H1 (cell line): ENCODE measurements around the gene PTMA. TPM values are rescaled to one million over a fixed set of nuclear protein-coding genes. Genes with fewer than 3 reads are reported as not detected.
A peak's percentile ranks its signal among the peaks of the same experiment; 100 is the strongest.

Experiments used
- CTCF ChIA-PET: fragments of 300-600 bp; sonication (Branson Sonifier 250); formaldehyde crosslinking; loops from one replicate; lab custom pipeline; 2021; ENCODE audit not compliant: partially characterized antibody; lab: Charles Lee
- POLR2A ChIA-PET: fragments of 300-600 bp; sonication (Branson Sonifier 250); formaldehyde crosslinking; loops from one replicate; lab custom pipeline; 2021; ENCODE audit warnings: inconsistent platforms; ENCODE audit not compliant: partially characterized antibody; lab: Charles Lee
- DNase-seq, 2 experiments: peaks; one replicate each; pipeline versions ENCODE4 v3.0.0 to v3.0.0-alpha.2; 2010 to 2022; ENCODE audit warnings: low spot score in 2 of 2, low read depth in 1 of 2, mixed read lengths in 1 of 2
- FAIRE-seq: peaks from 2 replicates; lab custom pipeline; 2011; peaks lifted over from hg19 to GRCh38; lab: Jason Lieb, UNC
- H2AFZ ChIP-seq: 2 replicates; pipeline ENCODE4 v1.8.1; 2012; ENCODE audit warnings: low read length, inconsistent platforms
- H2AK5ac ChIP-seq: 2 replicates; pipeline ENCODE4 v1.6.1; 2013; ENCODE audit warnings: low read depth, low read length
- H2BK120ac ChIP-seq: replicated peaks from 2 replicates; pipeline ENCODE3; 2013; ENCODE audit warnings: low read depth, low read length, inconsistent platforms
- H2BK12ac ChIP-seq: 2 replicates; pipeline ENCODE4 v1.6.1; 2013; ENCODE audit warnings: low read depth, low read length
- H2BK15ac ChIP-seq: 2 replicates; pipeline ENCODE4 v1.6.1; 2013; ENCODE audit warnings: low read length
- H2BK20ac ChIP-seq: 2 replicates; pipeline ENCODE4 v1.6.1; 2013; ENCODE audit warnings: low read length
- H2BK5ac ChIP-seq: 2 replicates; pipeline ENCODE4 v1.6.1; 2013; ENCODE audit warnings: low read depth, low read length
- H3K14ac ChIP-seq: 2 replicates; pipeline ENCODE4 v1.6.1; 2013; ENCODE audit warnings: inconsistent platforms; ENCODE audit not compliant: insufficient read length
- H3K18ac ChIP-seq: 2 replicates; pipeline ENCODE4 v1.6.1; 2013; ENCODE audit warnings: low read length; ENCODE audit errors: extremely low read depth
- H3K23ac ChIP-seq: 2 replicates; pipeline ENCODE4 v1.6.1; 2013; ENCODE audit warnings: inconsistent platforms; ENCODE audit not compliant: insufficient read length
- H3K23me2 ChIP-seq: 2 replicates; pipeline ENCODE4 v1.6.1; 2013; ENCODE audit warnings: low read depth, low read length
- H3K27ac ChIP-seq: 2 replicates; pipeline ENCODE4 v1.6.1; 2011; ENCODE audit warnings: low read depth, low read length, inconsistent platforms
- H3K27me3 ChIP-seq, 4 experiments: replicated peaks in 1 of 4; 1 replicate in 1 of 4; 2 replicates in 3 of 4; pipeline versions ENCODE4 v1.6.1 to v1.8.1; 2011 to 2013; ENCODE audit warnings: low read length in 3 of 4, mild to moderate bottlenecking in 3 of 4, inconsistent platforms in 2 of 4, mixed read lengths in 2 of 4, moderate library complexity in 1 of 4; ENCODE audit not compliant: control insufficient read depth in 3 of 4, insufficient read depth in 3 of 4; ENCODE audit errors: extremely low read depth in 1 of 4
- H3K36me3 ChIP-seq, 4 experiments: 2 replicates each; pipeline versions ENCODE4 v1.6.1 to v1.8.1; 2011 to 2013; ENCODE audit warnings: mild to moderate bottlenecking in 4 of 4, low read length in 3 of 4, moderate library complexity in 2 of 4, control low read depth in 1 of 4, inconsistent platforms in 1 of 4; ENCODE audit not compliant: insufficient read depth in 4 of 4, control insufficient read depth in 2 of 4
- H3K4ac ChIP-seq: replicated peaks from 2 replicates; pipeline ENCODE3; 2013; ENCODE audit warnings: low read length, low read depth, mixed read lengths, inconsistent platforms; ENCODE audit not compliant: insufficient read length
- H3K4me1 ChIP-seq, 4 experiments: replicated peaks in 1 of 4; 1 replicate in 1 of 4; 2 replicates in 3 of 4; pipeline versions ENCODE4 v1.6.1 to v1.8.1; 2011 to 2013; ENCODE audit warnings: low read length in 3 of 4, inconsistent platforms in 2 of 4, mixed read lengths in 1 of 4; ENCODE audit not compliant: insufficient read depth in 4 of 4, control insufficient read depth in 3 of 4
- H3K4me2 ChIP-seq, 2 experiments: 2 replicates each; pipeline versions ENCODE4 v1.6.1 to v1.8.1; 2011 to 2013; ENCODE audit warnings: low read depth in 2 of 2, low read length in 2 of 2, control low read depth in 1 of 2, inconsistent platforms in 1 of 2, mild to moderate bottlenecking in 1 of 2; ENCODE audit not compliant: insufficient read depth in 1 of 2
- H3K4me3 ChIP-seq, 4 experiments: fragments of 200-600, 300-600 bp in 1 of 4; sonication (generic), shearing (Covaris generic), sonication (Bioruptor Twin) in 1 of 4; 2 replicates each; pipeline versions ENCODE4 v1.5.1 to v1.8.1; 2011 to 2016; ENCODE audit warnings: low read length in 4 of 4, low read depth in 3 of 4, control low read depth in 2 of 4, inconsistent platforms in 2 of 4, mild to moderate bottlenecking in 2 of 4, mixed read lengths in 1 of 4, moderate library complexity in 1 of 4; ENCODE audit not compliant: insufficient read depth in 2 of 4; ENCODE audit errors: extremely low read depth in 1 of 4
- H3K56ac ChIP-seq: replicated peaks from 2 replicates; pipeline ENCODE3; 2013; ENCODE audit warnings: low read depth, mild to moderate bottlenecking, mixed read lengths, low read length, inconsistent platforms; ENCODE audit not compliant: insufficient read length
- H3K79me1 ChIP-seq: 2 replicates; pipeline ENCODE4 v1.6.1; 2013; ENCODE audit warnings: low read depth, low read length, control low read depth
- H3K79me2 ChIP-seq, 2 experiments: 2 replicates each; pipeline versions ENCODE4 v1.6.1 to v1.8.1; 2012 to 2013; ENCODE audit warnings: low read length in 2 of 2, mild to moderate bottlenecking in 2 of 2, inconsistent platforms in 1 of 2; ENCODE audit not compliant: insufficient read depth in 2 of 2, control insufficient read depth in 1 of 2
- H3K9ac ChIP-seq, 4 experiments: replicated peaks in 1 of 4; 1 replicate in 1 of 4; 2 replicates in 3 of 4; pipeline versions ENCODE4 v1.6.1 to v1.8.1; 2011 to 2013; ENCODE audit warnings: low read depth in 3 of 4, low read length in 3 of 4, control low read depth in 2 of 4, mild to moderate bottlenecking in 2 of 4, moderate library complexity in 2 of 4, inconsistent platforms in 1 of 4; ENCODE audit errors: extremely low read depth in 1 of 4
- H3K9me3 ChIP-seq, 2 experiments: 2 replicates each; pipeline versions ENCODE4 v1.6.1 to v1.8.1; 2012 to 2013; ENCODE audit warnings: mild to moderate bottlenecking in 2 of 2, moderate library complexity in 2 of 2, control low read depth in 1 of 2, inconsistent platforms in 1 of 2, low read depth in 1 of 2, low read length in 1 of 2, mixed read lengths in 1 of 2; ENCODE audit not compliant: insufficient read depth in 2 of 2
- H4K20me1 ChIP-seq, 2 experiments: replicated peaks in 1 of 2; 2 replicates each; pipeline versions ENCODE3 to v1.8.1; 2011 to 2013; ENCODE audit warnings: inconsistent platforms in 2 of 2, low read length in 2 of 2, mild to moderate bottlenecking in 1 of 2; ENCODE audit not compliant: insufficient read depth in 2 of 2, control insufficient read depth in 1 of 2
- H4K5ac ChIP-seq: 2 replicates; pipeline ENCODE4 v1.6.1; 2013; ENCODE audit warnings: low read length, low read depth, mixed read lengths, inconsistent platforms; ENCODE audit not compliant: insufficient read length
- H4K8ac ChIP-seq: 2 replicates; pipeline ENCODE4 v1.8.0; 2013; ENCODE audit warnings: mild to moderate bottlenecking, moderate library complexity, low read length, inconsistent platforms; ENCODE audit not compliant: insufficient read depth; ENCODE audit errors: extremely low read depth
- H4K91ac ChIP-seq: replicated peaks from 2 replicates; pipeline ENCODE3; 2013; ENCODE audit warnings: low read length, mixed read lengths, inconsistent platforms; ENCODE audit not compliant: insufficient read length
- CEBPB ChIP-seq: IDR thresholded peaks from 2 replicates; pipeline ENCODE4 v1.6.1; 2012; ENCODE audit warnings: low read depth, low read length
- CREB1 ChIP-seq: IDR thresholded peaks from 2 replicates; pipeline ENCODE4 v1.6.1; 2012; ENCODE audit warnings: inconsistent platforms
- CTBP2 ChIP-seq: IDR thresholded peaks from 2 replicates; pipeline ENCODE4 v1.7.0; 2011; ENCODE audit warnings: borderline replicate concordance, mild to moderate bottlenecking, moderate library complexity, mixed read lengths, low read length; ENCODE audit not compliant: insufficient read depth, insufficient read length
- POLR2A ChIP-seq, 2 experiments: IDR thresholded peaks; 1 replicate in 1 of 2; 2 replicates in 1 of 2; pipeline ENCODE4 v1.6.1; 2011; ENCODE audit warnings: low read depth in 2 of 2, low read length in 2 of 2, mild to moderate bottlenecking in 2 of 2; ENCODE audit errors: control extremely low read depth in 1 of 2
- SIX5 ChIP-seq: IDR thresholded peaks from 2 replicates; pipeline ENCODE4 v1.6.1; 2011; ENCODE audit warnings: mild to moderate bottlenecking, low read depth, low read length
- TAF1 ChIP-seq: IDR thresholded peaks from 2 replicates; pipeline ENCODE4 v1.6.1; 2011; ENCODE audit warnings: mild to moderate bottlenecking, low read depth, low read length
- whole genome bisulfite sequencing, 2 experiments: shearing (Covaris generic) in 1 of 2; methylation state at CpG; one replicate each; pipeline versions ENCODE4 v1.1.6 to v1.1.7; 2013 to 2015; ENCODE audit warnings: low lambda C conversion rate in 2 of 2, mixed read lengths in 2 of 2, inconsistent platforms in 1 of 2, low coverage in 1 of 2, missing lambda C conversion rate in 1 of 2; ENCODE audit not compliant: insufficient replicate concordance in 2 of 2, insufficient coverage in 1 of 2, insufficient read length in 1 of 2; ENCODE audit errors: extremely low coverage in 1 of 2, missing lambda C conversion rate in 1 of 2; 5-methylcytosine and 5-hydroxymethylcytosine counted together
- long read RNA-seq, 2 experiments: library from RNA in 1 of 2; library from capped mRNA in 1 of 2; stranded (forward); transcript quantifications; one replicate each; pipeline ENCODE4 v2.0.0, GENCODE V29; 2021; ENCODE audit warnings: inconsistent platforms in 1 of 2
- polyA minus RNA-seq, 3 experiments: library from RNA; depleted of rRNA, polyadenylated mRNA; stranded (reverse); fragments of >200 nt; gene quantifications; 1 replicate in 2 of 3; 2 replicates in 1 of 3; pipeline ENCODE4 v1.2.3, GENCODE V29; 2011
- polyA plus RNA-seq, 7 experiments: library from polyadenylated mRNA; depleted of rRNA in 3 of 7; stranded (reverse) in 5 of 7; unstranded in 2 of 7; fragments of >200 nt in 5 of 7; fragments of 200-250 nt in 2 of 7; gene quantifications; 1 replicate in 5 of 7; 2 replicates in 1 of 7; 4 replicates in 1 of 7; pipeline versions ENCODE4 v1.2.1 to v1.2.3, GENCODE V29; 2011 to 2013; ENCODE audit warnings: missing spikeins in 2 of 7, mixed read lengths in 2 of 7
- total RNA-seq: library from RNA; stranded (reverse); fragmentation: NEBNext Ultra II Directional; extraction: Animal tissue kit (Norgen Biotek cat#: 25700); gene quantifications from 2 replicates; pipeline ENCODE4 v1.2.1, GENCODE V29; 2021

Gene PTMA
- total RNA-seq (2,680 and 2,823 TPM in 2 replicates), polyA plus RNA-seq (2011; rRNA removed) (643 and 683 TPM in 2 replicates), polyA minus RNA-seq (2011; rRNA and poly(A)+ RNA removed) (94.7 and 121 TPM in 2 replicates)
- 2,462 TPM for polyA plus RNA-seq (2011; cell fraction: cytosol; rRNA removed)
- 898 TPM for polyA plus RNA-seq (2011; cell fraction: nucleus; rRNA removed)
- 2,061 to 2,998 TPM (median 2,419 TPM) in 4 replicates for polyA plus RNA-seq (2012, experiment 1 of 2)
- polyA plus RNA-seq (2012, experiment 2 of 2), result 1,442 TPM
- polyA plus RNA-seq (2013, experiment 1 of 2), result 4,157 TPM
- polyA plus RNA-seq (2013, experiment 2 of 2), result 3,985 TPM
- 755 TPM for polyA minus RNA-seq (2011; cell fraction: cytosol; rRNA and poly(A)+ RNA removed)
- 623 TPM for polyA minus RNA-seq (2011; cell fraction: nucleus; rRNA and poly(A)+ RNA removed)
- long read RNA-seq, experiment 1, transcript PTMA-201 (5 exons, 1,212 nt), result minor isoform, 16 of 2,692 reads
- long read RNA-seq, experiment 1, transcript PTMA-202 (5 exons, 1,221 nt), result major isoform, 124 of 2,692 reads
- long read RNA-seq, experiment 1, partial matches to known transcripts, result 2,509 of 2,692 reads
- long read RNA-seq, experiment 1, other reads (novel, unspliced or antisense), result 42 of 2,692 reads
- long read RNA-seq, experiment 2, transcript PTMA-202 (5 exons, 1,221 nt), result major isoform, 883 of 1,181 reads
- long read RNA-seq, experiment 2, transcript PTMA-201 (5 exons, 1,212 nt), result minor isoform, 92 of 1,181 reads
- long read RNA-seq, experiment 2, partial matches to known transcripts, result 185 of 1,181 reads
- long read RNA-seq, experiment 2, other reads (novel, unspliced or antisense), result 18 of 1,181 reads

- H3K4me1 ChIP-seq, result peaks cover 0 to 20% (median 11%) of the 10 kb centered on the region in 4 experiments; a peak in 6 of 7 replicates
- H3K4me2 ChIP-seq, result peak within 1 kb of the TSS; percentile 73 to 94
- H2BK15ac ChIP-seq, result peak within 1 kb of the TSS; percentile 98; the same call in 1 of the 2 replicates
- H4K5ac ChIP-seq, result peak within 1 kb of the TSS; percentile 93
- H3K27ac ChIP-seq, result peak within 1 kb of the TSS; percentile 99
- H3K9ac ChIP-seq, result peak within 1 kb of the TSS; percentile 98 to 100 (median 99)
- ChIA-PET POLR2A (interaction anchor here (0.6 to 22.8 kb wide), 29 partner anchors 7 to 280 kb away, joined by 3 to 1080 read pairs (median 5); partner anchors contain the start of genes COPS7B and NCL), CTCF (interaction anchor here (0.6 to 5.2 kb wide), 6 partner anchors 9 to 95 kb away, joined by 3 to 66 read pairs (median 20); no protein-coding TSS in a partner anchor)
- H3K56ac ChIP-seq, result peak within 1 kb of the TSS; percentile 99
- peak within 1 kb of the TSS; percentile 100 for H2BK5ac ChIP-seq
- 1% methylated on average over 43 of the region's 97 CpGs; no CpG with 5 or more reads in 1 of the 2 experiments for WGBS, 2 experiments
- peak within 1 kb of the TSS; percentile 85 to 99 (median 90) for H3K4me3 ChIP-seq
- peak within 1 kb of the TSS; percentile 100 for H4K8ac ChIP-seq
- H3K9me3 ChIP-seq, result no peaks in the 10 kb centered on the region
- peaks cover 19 to 21% of the 10 kb centered on the region in 2 experiments for H4K20me1 ChIP-seq
- peak within 1 kb of the TSS; percentile 100 for H2AK5ac ChIP-seq
- FAIRE-seq (no peak), DNase-seq (peak; percentile 98 to 100)
- no peaks in the 10 kb centered on the region for H3K27me3 ChIP-seq
- H3K4ac ChIP-seq, result peak within 1 kb of the TSS; percentile 100
- H4K91ac ChIP-seq, result peak within 1 kb of the TSS; percentile 100
- H3K79me2 ChIP-seq, result peaks cover 38 to 65% of the 10 kb centered on the region in 2 experiments
- H2AFZ ChIP-seq, result peak within 1 kb of the TSS; percentile 97; the same call in 1 of the 2 replicates
- peaks cover 14 to 39% (median 27%) of the 10 kb centered on the region in 4 experiments for H3K36me3 ChIP-seq
- H2BK12ac ChIP-seq, result peak within 1 kb of the TSS; percentile 97
- no peak within 1 kb of the TSS for H2BK20ac ChIP-seq
- H3K79me1 ChIP-seq, result 0 out of 2 replicates have a peak, but pooled peaks cover 3% of the 10 kb centered on the region
- H3K23me2 ChIP-seq, result peaks cover 11% of the 10 kb centered on the region
- H3K14ac ChIP-seq, result peak within 1 kb of the TSS; percentile 87
- H3K18ac ChIP-seq, result peak within 1 kb of the TSS; percentile 100
- no peak within 1 kb of the TSS for H3K23ac ChIP-seq
- peak within 1 kb of the TSS; percentile 96 for H2BK120ac ChIP-seq
- TF ChIP-seq POLR2A (IDR thresholded peaks at IDR 0.05; ENCODE audit: control extremely low read depth in 1 of 2, low read depth in 2 of 2, low read length in 2 of 2) (peak in 1 of 2 experiments; percentile 87; a peak in 2 of 3 replicates), CTBP2 (peak; percentile 66), CEBPB (no peak), TAF1 (peak; percentile 96), SIX5 (no peak), CREB1 (peak; percentile 88)
Measured at GRCh38 chr2:231707927-231708772, at the start of gene PTMA. TSS of gene PTMA (plus strand) at chr2:231708525. CDS start at chr2:231708707, 182 bp downstream.
